Measurements from ENCODE around the gene DLG4.

Gene DLG4

DNA sequence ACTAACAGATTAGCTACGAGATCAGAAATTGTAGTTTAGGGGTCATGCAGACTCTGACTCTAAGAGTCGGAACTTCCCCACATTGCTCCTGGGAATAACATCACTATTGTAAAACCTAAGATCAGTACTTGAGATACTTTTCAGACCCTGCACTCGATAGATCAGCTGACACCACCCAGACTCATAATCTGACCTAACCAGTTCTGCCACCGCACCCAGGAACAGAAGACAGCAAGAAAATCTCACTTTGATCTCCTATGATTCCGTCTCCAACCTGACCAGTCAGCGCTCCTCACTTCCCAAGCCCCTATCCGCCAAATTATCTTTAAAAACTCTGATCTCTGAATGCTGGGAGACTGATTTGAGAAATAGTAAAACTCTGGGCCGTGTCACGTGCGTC lies 77.8 kb downstream of the DLG4 start:
- DNase-seq = no peak

DNA sequence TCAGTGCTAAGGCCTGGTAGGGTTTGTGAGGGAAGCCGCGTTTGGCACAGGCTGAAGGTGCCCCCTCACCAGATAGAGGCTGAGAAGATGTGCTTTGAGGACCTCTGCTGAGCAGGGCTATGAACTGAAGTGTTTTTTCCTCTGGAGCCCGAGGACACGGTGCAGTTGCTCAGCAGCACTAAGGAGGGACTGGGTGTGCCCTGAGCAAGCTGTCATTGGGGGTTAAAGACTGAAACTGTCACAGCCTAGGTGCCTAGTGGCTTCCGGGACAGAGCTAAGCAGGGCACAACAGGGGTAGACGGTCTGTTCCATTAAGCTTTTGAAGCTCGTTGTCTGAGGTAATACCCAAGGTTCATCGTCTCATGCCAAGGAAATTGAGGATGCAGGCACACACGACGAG lies 80.2 kb downstream of the DLG4 start:
- DNase-seq = no peak

- no peak for DNase-seq
Observed at GRCh38 chr17:7138800-7139381, 80.7 kb downstream of the DLG4 start.

DNA sequence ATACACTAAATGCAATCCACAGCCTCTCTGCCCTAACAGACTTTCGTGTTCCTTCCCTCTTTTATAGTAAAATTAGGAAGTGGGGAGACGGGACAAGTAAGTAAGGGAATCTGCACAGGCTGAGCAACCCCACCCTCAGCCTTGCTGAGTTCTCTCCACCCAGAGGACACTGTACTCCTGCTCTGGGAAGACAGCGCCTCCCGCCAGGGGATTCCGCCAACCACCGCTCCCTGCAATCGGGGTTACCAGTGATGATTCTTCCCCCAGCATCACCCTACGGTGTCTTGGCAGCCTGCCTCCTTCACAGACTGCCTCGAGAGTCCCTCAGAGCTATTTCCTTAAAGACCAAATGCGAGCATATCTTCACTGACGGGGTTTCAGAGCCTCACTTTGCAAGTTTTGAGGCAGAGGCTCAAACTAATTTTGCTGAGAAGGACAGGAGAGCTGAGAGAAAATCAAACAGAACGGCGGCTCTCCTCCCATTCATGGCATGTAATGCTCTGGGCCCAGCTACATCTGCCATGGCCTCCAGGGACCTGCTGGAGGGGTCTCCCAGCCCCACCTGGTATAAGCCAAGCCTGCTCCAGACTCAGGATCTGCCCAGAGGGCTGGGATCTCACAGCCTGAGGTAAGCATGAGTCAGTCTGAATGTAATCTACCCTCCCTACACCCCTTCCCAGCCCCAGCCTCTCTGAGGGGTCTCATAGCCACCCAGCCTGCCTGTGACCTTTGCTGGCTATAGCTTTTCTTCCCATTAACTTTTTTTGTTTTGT lies 82.3 kb downstream of the DLG4 start:
- no peak for DNase-seq
